Vagina (tissue), 2 donors: ENCODE data around the gene S1PR2.

Experiments
- CTCF ChIP-seq, 3 experiments: fragments of 450-650 bp in 2 of 3; fragments of 200-600 bp in 1 of 3; sonication (generic) in 1 of 3; IDR thresholded peaks; one replicate each; pipeline ENCODE4 v1.5.1; 2017 to 2019; ENCODE audit warnings: antibody characterized with exemption in 3 of 3, mild to moderate bottlenecking in 2 of 3, moderate library complexity in 2 of 3
- POLR2AphosphoS5 ChIP-seq, 2 donors: sonication (generic); formaldehyde crosslinking; IDR thresholded peaks; one replicate each; pipeline ENCODE4 v1.9.0; 2017; ENCODE audit warnings: antibody characterized with exemption in 2 of 2, mild to moderate bottlenecking in 2 of 2, low read depth in 1 of 2; ENCODE audit not compliant: insufficient read depth in 1 of 2

- no peak for TF ChIP-seq CTCF (IDR thresholded peaks at IDR 0.05)
- no peak for TF ChIP-seq POLR2AphosphoS5 (IDR thresholded peaks at IDR 0.05; ENCODE audit: insufficient read depth in 1 of 2, low read depth in 1 of 2)
Observed at GRCh38 chr19:10192922-10193321, 38.2 kb downstream of the S1PR2 start.
